Activated CD8-positive, alpha-beta T cell treated with anti-CD3 and anti-CD28 coated beads, Interleukin-2, amount 10 ng/mL, durations not matched to agents 7 days and 5 days (primary cell): ENCODE results near the gene TIRAP. TPM values are rescaled to one million over a fixed set of nuclear protein-coding genes. Genes with fewer than 3 reads are reported as not detected.

ENCODE experiments used
- ATAC-seq: fragments of 150-1000 bp; cut with Tn5 transposase; one replicate; pipeline ENCODE4 v1.10.0; 2021; ENCODE audit warnings: moderate library complexity
- CTCF ChIA-PET: fragments of 350-600 bp; sonication (Branson Sonifier 250); formaldehyde crosslinking; loops from one replicate; lab custom pipeline; 2021; ENCODE audit warnings: antibody characterized with exemption; lab: Charles Lee
- POLR2A ChIA-PET: fragments of 350-600 bp; sonication (Branson Sonifier 250); formaldehyde crosslinking; loops from one replicate; lab custom pipeline; 2021; ENCODE audit warnings: antibody characterized with exemption; lab: Charles Lee
- DNase-seq: peaks from one replicate; pipeline ENCODE4 v3.0.0-alpha.2; 2020
- H3K27ac Mint-ChIP-seq: one replicate; pipeline ENCODE4 v1.8.0; 2021; ENCODE audit warnings: mild to moderate bottlenecking, mixed read lengths
- H3K27me3 Mint-ChIP-seq: one replicate; pipeline ENCODE4 v1.8.0; 2021; ENCODE audit warnings: low read depth, mixed read lengths
- H3K36me3 Mint-ChIP-seq: one replicate; pipeline ENCODE4 v1.8.0; 2021; ENCODE audit warnings: low read depth, mixed read lengths
- H3K4me1 Mint-ChIP-seq: one replicate; pipeline ENCODE4 v1.8.0; 2021; ENCODE audit warnings: low read depth, mixed read lengths
- H3K4me3 Mint-ChIP-seq: one replicate; pipeline ENCODE4 v1.8.0; 2021; ENCODE audit warnings: mild to moderate bottlenecking, mixed read lengths
- H3K9me3 Mint-ChIP-seq: one replicate; pipeline ENCODE4 v1.8.0; 2022; ENCODE audit warnings: mixed read lengths; ENCODE audit not compliant: insufficient read depth
- total RNA-seq, 2 experiments: library from RNA; stranded (reverse); gene quantifications; one replicate each; pipeline ENCODE4 v1.2.3, GENCODE V29; 2021

The TIRAP gene
- total RNA-seq, 2 experiments from 2014 or later = 15.3 to 15.4 TPM

DNA sequence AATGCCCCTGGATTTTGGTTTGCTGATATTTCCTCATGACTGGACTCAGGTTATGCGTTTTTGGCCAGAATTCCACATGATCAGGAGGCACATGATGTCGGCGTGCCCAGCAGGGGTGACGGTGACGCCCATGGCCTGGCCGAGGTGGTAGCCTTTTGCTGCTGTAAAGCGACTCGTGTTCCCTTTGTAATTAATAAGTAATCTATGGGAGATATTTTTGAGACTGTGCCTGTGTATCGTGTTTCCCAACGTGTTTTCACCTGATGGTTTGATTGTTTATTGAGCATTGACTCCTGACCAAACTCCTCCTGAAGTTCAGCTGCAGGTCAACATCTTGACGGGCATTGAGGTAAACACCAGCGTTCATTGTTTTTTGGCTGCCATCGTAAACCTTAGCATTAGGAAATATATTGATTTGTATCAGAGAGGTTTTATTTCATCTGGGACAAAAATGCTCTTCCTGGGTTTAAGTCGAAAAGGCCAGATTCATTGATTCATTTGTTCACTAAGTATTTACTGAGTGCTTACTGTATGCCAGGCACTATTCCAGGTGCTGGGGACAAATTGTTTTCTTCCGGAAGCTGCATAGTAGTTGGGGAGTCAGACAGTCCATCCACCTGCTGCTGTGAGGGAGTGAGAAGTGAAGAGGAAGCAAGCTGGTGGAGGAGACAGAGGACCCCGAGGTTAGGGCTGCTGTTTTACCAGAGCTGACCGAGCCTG, 44.5 kb downstream of the TIRAP start:
- ChIA-PET POLR2A (no interaction called here), CTCF (interaction anchor here (1.3 kb wide), 1 partner anchor 17 kb away, joined by 5 read pairs; no protein-coding TSS in a partner anchor)
- DNase-seq (no peak), ATAC-seq (no peak)
- no peak overlapping the region for H3K4me3 Mint-ChIP-seq
- H3K4me1 Mint-ChIP-seq = peaks cover 15% of the 10 kb centered on the region
- no peaks in the 10 kb centered on the region for H3K36me3 Mint-ChIP-seq
- no peaks in the 10 kb centered on the region for H3K9me3 Mint-ChIP-seq
- H3K27me3 Mint-ChIP-seq = no peaks in the 10 kb centered on the region
- H3K27ac Mint-ChIP-seq = peak overlapping the region; percentile 10

DNA sequence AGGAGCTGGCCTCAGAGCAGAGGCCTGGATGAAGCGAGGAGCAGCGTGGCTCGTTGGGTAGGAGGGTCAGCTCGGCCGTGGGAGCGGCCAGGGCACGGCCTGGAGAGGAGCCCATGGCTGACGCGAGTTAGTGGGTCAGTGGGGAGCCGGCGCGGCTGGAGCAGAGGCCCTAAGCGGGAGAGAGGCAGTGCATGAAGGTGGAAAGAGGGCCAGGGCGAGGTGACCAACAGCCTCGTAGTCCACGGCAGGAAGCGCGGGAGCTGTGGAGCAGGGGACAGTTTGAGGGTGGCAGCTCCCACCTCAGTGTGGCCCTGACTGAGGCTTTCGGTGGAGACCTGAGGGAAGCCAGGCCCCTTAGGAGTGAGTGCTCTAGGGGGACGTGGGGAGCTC, 45.1 kb downstream of the TIRAP start:
- DNase-seq = no peak
- Mint-ChIP-seq H3K27ac (no peak overlapping the region), H3K27me3 (no peaks in the 10 kb centered on the region), H3K36me3 (no peaks in the 10 kb centered on the region), H3K4me1 (peaks cover 15% of the 10 kb centered on the region), H3K9me3 (no peaks in the 10 kb centered on the region), H3K4me3 (no peak overlapping the region)
- ATAC-seq = no peak
- ChIA-PET CTCF (interaction anchor here (1.1 to 1.3 kb wide), 2 partner anchors 8 to 18 kb away, joined by 3 to 5 read pairs; no protein-coding TSS in a partner anchor), POLR2A (interaction anchor here (1.0 kb wide), 1 partner anchor 9 kb away, joined by 6 read pairs; no protein-coding TSS in a partner anchor)

DNA sequence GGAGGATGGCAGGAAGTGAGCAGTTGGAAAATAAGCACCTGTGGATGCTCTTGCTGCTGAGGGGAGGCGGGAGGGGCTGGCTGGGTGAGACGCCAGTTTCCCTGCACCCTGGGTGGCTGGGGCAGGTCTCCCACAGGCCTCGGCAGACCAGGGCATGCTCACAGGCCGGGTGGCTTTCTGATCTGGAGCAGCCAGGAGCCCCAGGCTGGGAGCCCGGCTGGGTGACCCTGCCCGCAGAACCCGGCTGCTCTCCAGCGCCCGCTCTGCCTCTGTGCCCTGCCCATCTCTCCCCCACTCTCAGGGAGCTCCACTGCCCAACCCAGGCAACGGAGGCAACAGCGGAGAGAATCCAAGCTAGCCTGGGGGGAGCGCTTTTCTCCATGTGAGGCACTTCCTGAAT, 45.6 kb downstream of the TIRAP start:
- Mint-ChIP-seq H3K9me3 (no peaks in the 10 kb centered on the region), H3K27ac (no peak overlapping the region), H3K4me1 (peaks cover 15% of the 10 kb centered on the region), H3K27me3 (no peaks in the 10 kb centered on the region), H3K4me3 (no peak overlapping the region), H3K36me3 (peaks cover 4% of the 10 kb centered on the region)
- ATAC-seq = no peak
- CTCF ChIA-PET = interaction anchor here (1.1 kb wide), 2 partner anchors 9 to 10 kb away, joined by 3 read pairs; no protein-coding TSS in a partner anchor
- POLR2A ChIA-PET = interaction anchor here (1.0 kb wide), 1 partner anchor 9 kb away, joined by 6 read pairs; no protein-coding TSS in a partner anchor
- DNase-seq = no peak

DNA sequence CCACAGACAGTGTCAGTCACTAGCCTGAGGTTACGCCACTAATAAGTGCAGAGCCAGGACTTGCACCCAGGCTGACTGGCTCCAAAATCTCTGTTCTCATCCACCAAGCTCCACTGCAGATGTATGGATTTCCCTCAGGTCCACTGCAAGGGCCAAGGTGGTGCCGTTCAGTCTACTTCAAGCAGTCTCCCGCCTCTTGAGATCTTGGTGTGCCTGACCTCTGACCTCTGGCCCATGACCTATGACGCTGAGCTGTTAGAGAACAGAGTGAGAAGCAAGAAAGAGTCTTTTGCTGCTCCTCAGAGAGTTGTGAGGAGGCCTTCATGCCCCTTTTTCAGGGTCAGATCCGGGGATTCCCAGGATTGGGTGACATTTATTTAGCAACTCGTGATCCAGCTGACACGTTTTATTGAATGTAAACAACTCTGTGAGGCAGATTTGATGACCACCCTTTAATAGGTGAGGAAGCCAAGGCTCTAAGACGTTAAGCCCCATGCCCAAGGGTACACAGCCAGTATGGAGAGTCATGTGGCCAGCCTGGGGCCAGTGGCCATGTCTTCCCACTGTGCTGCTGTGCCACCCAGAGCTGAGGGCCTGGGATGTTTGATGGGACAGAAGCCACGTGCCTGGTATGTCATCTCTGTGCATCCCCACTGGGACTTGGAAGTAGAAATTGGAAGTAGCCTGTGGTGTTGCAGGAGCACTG, 46.2 kb downstream of the TIRAP start:
- H3K9me3 Mint-ChIP-seq = no peaks in the 10 kb centered on the region
- no peak for DNase-seq
- no peak overlapping the region for H3K4me3 Mint-ChIP-seq
- POLR2A ChIA-PET = interaction anchor here (1.0 kb wide), 1 partner anchor 10 kb away, joined by 6 read pairs; no protein-coding TSS in a partner anchor
- H3K4me1 Mint-ChIP-seq = peaks cover 15% of the 10 kb centered on the region
- H3K27ac Mint-ChIP-seq = peak overlapping the region; percentile 13
- H3K27me3 Mint-ChIP-seq = no peaks in the 10 kb centered on the region
- no peak for ATAC-seq
- CTCF ChIA-PET = interaction anchor here (1.1 to 1.6 kb wide), 4 partner anchors 9 to 21 kb away, joined by 3 to 6 read pairs (median 4); no protein-coding TSS in a partner anchor
- H3K36me3 Mint-ChIP-seq = peaks cover 9% of the 10 kb centered on the region

- H3K4me3 Mint-ChIP-seq = no peak overlapping the region
- peak overlapping the region; percentile 13 for H3K27ac Mint-ChIP-seq
- POLR2A ChIA-PET = no interaction called here
These were observed 46.8 kb downstream of the TIRAP start for GRCh38 chr11:126329644-126330211.

GRCh38 chr11:126331286-126331685, 48.4 kb downstream of the TIRAP start:
- POLR2A ChIA-PET = no interaction called here
- no peak for ATAC-seq
- H3K4me1 Mint-ChIP-seq = peaks cover 27% of the 10 kb centered on the region

More at GRCh38 chr11:126329644-126330211, 46.8 kb downstream of the TIRAP start:
- ATAC-seq (peak; percentile 58), DNase-seq (peak; percentile 37)
- CTCF ChIA-PET = interaction anchor here (1.1 to 1.6 kb wide), 3 partner anchors 11 to 22 kb away, joined by 3 to 6 read pairs (median 4); no protein-coding TSS in a partner anchor
- Mint-ChIP-seq H3K36me3 (peaks cover 10% of the 10 kb centered on the region), H3K4me1 (peaks cover 15% of the 10 kb centered on the region), H3K27me3 (no peaks in the 10 kb centered on the region), H3K9me3 (no peaks in the 10 kb centered on the region)

DNA sequence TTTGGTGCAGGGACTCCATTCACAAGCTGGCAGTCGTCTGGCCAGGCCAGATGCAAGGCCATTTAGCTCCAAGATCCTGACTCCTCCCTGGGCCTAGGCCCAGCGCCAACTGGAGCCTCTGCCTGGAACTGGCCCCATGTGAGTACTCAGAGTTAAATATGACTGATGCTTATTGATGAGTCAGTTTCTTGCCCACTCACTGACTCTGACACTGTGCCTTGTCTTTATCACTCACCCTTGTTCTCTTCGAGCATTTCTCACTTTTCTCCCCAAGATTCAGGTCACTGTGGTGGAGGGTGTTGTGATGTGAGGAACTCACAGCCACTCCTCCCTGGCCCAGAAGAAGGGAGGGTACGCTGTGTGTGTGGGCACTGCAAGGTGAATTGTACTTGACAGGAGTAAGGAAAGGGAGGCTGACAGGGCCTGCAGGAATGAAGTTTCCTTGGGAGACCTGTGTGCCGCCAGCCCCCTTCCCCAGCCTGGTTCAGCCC, 49.4 kb downstream of the TIRAP start:
- ChIA-PET CTCF (no interaction called here), POLR2A (interaction anchor here (0.5 kb wide), 1 partner anchor 21 kb away, joined by 4 read pairs; no protein-coding TSS in a partner anchor)
- Mint-ChIP-seq H3K27ac (peak overlapping the region; percentile 1), H3K4me3 (no peak overlapping the region), H3K27me3 (no peaks in the 10 kb centered on the region), H3K36me3 (peaks cover 21% of the 10 kb centered on the region), H3K4me1 (peaks cover 35% of the 10 kb centered on the region), H3K9me3 (no peaks in the 10 kb centered on the region)
- no peak for DNase-seq
- ATAC-seq = peak; percentile 39

More at GRCh38 chr11:126331286-126331685, 48.4 kb downstream of the TIRAP start:
- Mint-ChIP-seq H3K9me3 (no peaks in the 10 kb centered on the region), H3K27me3 (no peaks in the 10 kb centered on the region), H3K36me3 (peaks cover 20% of the 10 kb centered on the region), H3K4me3 (no peak overlapping the region), H3K27ac (peak overlapping the region; percentile 23)
- DNase-seq = no peak
- CTCF ChIA-PET = no interaction called here

- DNase-seq (no peak), ATAC-seq (no peak)
- CTCF ChIA-PET = no interaction called here
- H3K4me3 Mint-ChIP-seq = no peak overlapping the region
- H3K27ac Mint-ChIP-seq = no peak overlapping the region
- no peaks in the 10 kb centered on the region for H3K9me3 Mint-ChIP-seq
- POLR2A ChIA-PET = no interaction called here
- H3K36me3 Mint-ChIP-seq = peaks cover 21% of the 10 kb centered on the region
- H3K27me3 Mint-ChIP-seq = no peaks in the 10 kb centered on the region
- H3K4me1 Mint-ChIP-seq = peaks cover 33% of the 10 kb centered on the region
These were observed 50.2 kb downstream of the TIRAP start for GRCh38 chr11:126333142-126333541.

DNA sequence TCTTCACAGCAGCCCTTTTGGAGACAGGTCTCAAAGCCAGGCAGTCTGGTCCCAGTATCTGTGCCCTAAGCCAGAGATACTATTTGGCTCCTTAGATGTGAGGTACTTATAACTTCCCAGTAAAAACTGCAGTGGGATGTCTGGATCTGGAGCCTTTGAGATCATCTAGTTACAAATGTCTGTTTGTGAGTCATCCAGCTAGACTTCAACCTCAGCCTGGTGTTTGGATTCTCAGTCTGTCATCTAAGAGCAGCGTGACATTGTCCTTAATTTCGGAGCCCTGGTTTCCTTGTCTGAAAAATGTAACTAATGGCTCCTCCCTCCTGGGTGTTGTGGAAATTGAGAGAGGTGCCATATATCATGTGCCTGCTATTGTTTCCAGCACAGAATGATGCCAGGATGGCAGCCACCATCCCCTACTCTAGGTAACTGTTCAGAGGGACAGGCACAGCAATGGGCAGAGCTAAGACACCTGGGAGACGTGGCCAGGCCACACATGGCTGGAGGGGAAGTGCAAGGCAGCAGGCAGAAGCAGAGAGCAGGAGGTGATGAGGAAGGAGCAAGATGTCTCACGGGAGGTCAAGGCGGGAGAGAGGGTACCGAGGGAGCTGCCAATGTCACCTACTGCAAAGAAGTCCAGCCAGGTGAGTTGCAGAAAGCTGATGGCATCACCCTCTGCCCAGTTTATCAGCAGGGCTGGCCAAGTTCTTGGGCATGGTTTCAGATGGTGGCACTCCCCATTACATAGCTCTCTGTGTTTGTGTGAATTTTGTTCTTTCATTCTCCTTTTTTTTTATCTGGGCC, 52.0 kb downstream of the TIRAP start:
- H3K27ac Mint-ChIP-seq = peak overlapping the region; percentile 30
- H3K27me3 Mint-ChIP-seq = no peaks in the 10 kb centered on the region
- H3K4me1 Mint-ChIP-seq = peaks cover 21% of the 10 kb centered on the region
- no peaks in the 10 kb centered on the region for H3K9me3 Mint-ChIP-seq
- CTCF ChIA-PET = no interaction called here
- POLR2A ChIA-PET = interaction anchor here (1.1 kb wide), 1 partner anchor 22 kb away, joined by 3 read pairs; no protein-coding TSS in a partner anchor
- peaks cover 32% of the 10 kb centered on the region for H3K36me3 Mint-ChIP-seq
- no peak for DNase-seq
- no peak for ATAC-seq
- H3K4me3 Mint-ChIP-seq = no peak overlapping the region

- ATAC-seq (no peak), DNase-seq (no peak)
- H3K4me1 Mint-ChIP-seq = peaks cover 20% of the 10 kb centered on the region
- ChIA-PET POLR2A (interaction anchor here (1.1 kb wide), 1 partner anchor 21 kb away, joined by 3 read pairs; no protein-coding TSS in a partner anchor), CTCF (no interaction called here)
- H3K36me3 Mint-ChIP-seq = peaks cover 32% of the 10 kb centered on the region
- H3K27me3 Mint-ChIP-seq = no peaks in the 10 kb centered on the region
- no peak overlapping the region for H3K27ac Mint-ChIP-seq
- no peaks in the 10 kb centered on the region for H3K9me3 Mint-ChIP-seq
- H3K4me3 Mint-ChIP-seq = no peak overlapping the region
These were observed 52.5 kb downstream of the TIRAP start for GRCh38 chr11:126335463-126335760.

- H3K27me3 Mint-ChIP-seq = no peaks in the 10 kb centered on the region
- H3K9me3 Mint-ChIP-seq = no peaks in the 10 kb centered on the region
- POLR2A ChIA-PET = interaction anchor here (1.2 kb wide), 1 partner anchor 20 kb away, joined by 3 read pairs; the partner anchor contains the start of gene ST3GAL4
- peaks cover 21% of the 10 kb centered on the region for H3K4me1 Mint-ChIP-seq
- DNase-seq (no peak), ATAC-seq (peak; percentile 43)
- peaks cover 36% of the 10 kb centered on the region for H3K36me3 Mint-ChIP-seq
- CTCF ChIA-PET = no interaction called here
- no peak overlapping the region for H3K4me3 Mint-ChIP-seq
- H3K27ac Mint-ChIP-seq = peak overlapping the region; percentile 75
These were observed 53.2 kb downstream of the TIRAP start for GRCh38 chr11:126336138-126336541.
